Right lobe of liver (tissue), 6 donors: Measurements from ENCODE around the gene MGARP. TPM values are rescaled to one million over a fixed set of nuclear protein-coding genes. Genes with fewer than 3 reads are reported as not detected.

Source experiments
- ATAC-seq, 4 donors: fragments of 200-7000 bp; cut with Tn5 transposase; one replicate each; pipeline ENCODE4 v1.9.1; 2020; ENCODE audit warnings: mild to moderate bottlenecking in 4 of 4, moderate library complexity in 4 of 4
- DNase-seq, 3 donors: peaks; one replicate each; pipeline ENCODE4 v3.0.0-alpha.2; 2020
- H3K27ac ChIP-seq, 3 donors: fragments of 200-600 bp; one replicate each; pipeline ENCODE4 v1.8.0; 2022
- H3K27me3 ChIP-seq, 2 donors: fragments of 200-600 bp; one replicate each; pipeline ENCODE4 v1.8.0; 2022
- H3K36me3 ChIP-seq, 4 donors: fragments of 200-600 bp; sonication (generic) in 1 of 4; one replicate each; pipeline versions ENCODE4 v1.5.1 to v1.8.0; 2017 to 2022; ENCODE audit warnings: control low read depth in 1 of 4
- H3K4me1 ChIP-seq, 4 donors: fragments of 200-600 bp; sonication (generic) in 1 of 4; one replicate each; pipeline versions ENCODE4 v1.5.1 to v1.8.0; 2017 to 2022; ENCODE audit warnings: control low read depth in 1 of 4
- H3K4me3 ChIP-seq, 3 donors: fragments of 200-600 bp; one replicate each; pipeline ENCODE4 v1.8.0; 2022
- H3K9me3 ChIP-seq, 4 donors: fragments of 200-600 bp; sonication (generic) in 1 of 4; one replicate each; pipeline versions ENCODE4 v1.5.1 to v1.8.0; 2017 to 2022; ENCODE audit warnings: control low read depth in 1 of 4
- POLR2A ChIP-seq: fragments of 450-650 bp; IDR thresholded peaks from one replicate; pipeline ENCODE4 v1.6.1; 2017; ENCODE audit warnings: antibody characterized with exemption, mild to moderate bottlenecking
- WGBS: methylation state at CpG from one replicate; pipeline ENCODE4 v1.1.6; 2018; ENCODE audit warnings: low coverage, low lambda C conversion rate; ENCODE audit not compliant: insufficient coverage; ENCODE audit errors: missing lambda C conversion rate; 5-methylcytosine and 5-hydroxymethylcytosine counted together
- intact Hi-C, 2 donors: fragments of 100-400 bp; cut with DNase I; formaldehyde crosslinking; loops; one replicate each; pipeline versions ENCODE4 v1.11.2 to v1.14.1; 2022
- total RNA-seq, 6 experiments: library from RNA; depleted of rRNA in 2 of 6; stranded (reverse); fragments of >200 nt in 2 of 6; fragmentation: NEBNext Ultra II Directional in 3 of 6; extraction: Animal tissue kit (Norgen Biotek cat#: 25700) in 3 of 6; gene quantifications; one replicate each; pipeline versions ENCODE4 v1.1.0 to v1.2.4, GENCODE V29; 2016 to 2023
- TF ChIP-seq, protein P1 (sequence below), 4 donors: fragments of 200-600 bp in 3 of 4; fragments of 450-650 bp in 1 of 4; IDR thresholded peaks; one replicate each; pipeline versions ENCODE4 v1.5.1 to v1.8.0; 2016 to 2022; ENCODE audit warnings: antibody characterized with exemption in 4 of 4, mild to moderate bottlenecking in 2 of 4
- donor health status: DM: no; HTN: yes; CAD: no.
- donor health status: DM: no; HTN: no; CAD: no.
- donor health status: DM: no; HTN: no; CAD: no.
- donor health status: DM: no; HTN: yes; CAD: no.
- donor health status: DM: no; HTN: yes; CAD: no.

Gene MGARP
- total RNA-seq, 6 experiments from 2014 or later = 0.20 to 0.43 TPM; not detected in 4

DNA sequence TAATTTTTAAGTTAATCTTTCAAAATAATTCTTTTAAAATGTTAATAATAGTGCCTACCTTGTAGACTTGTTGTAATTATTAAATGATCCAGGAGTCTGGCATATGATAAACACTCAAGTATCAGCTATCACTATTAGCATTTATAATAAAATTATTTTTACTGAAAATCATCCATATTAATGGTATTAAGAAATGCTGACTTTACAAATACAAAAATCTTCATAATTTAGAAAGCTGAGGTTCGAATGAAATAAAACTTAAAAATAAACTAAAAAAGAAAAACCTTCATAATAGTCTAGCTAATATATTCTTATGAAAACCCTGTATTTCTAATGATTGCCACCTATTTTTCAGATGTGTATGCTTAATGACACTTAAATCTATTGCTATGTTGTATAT lies 5.2 kb downstream of the MGARP start:
- WGBS = 93% methylated on average over 1 of the region's 1 CpG
- no peak for ATAC-seq
- Histone ChIP-seq H3K27ac (no peak overlapping the region), H3K4me1 (peaks cover 0 to 8% (median 0%) of the 10 kb centered on the region in 4 donors), H3K4me3 (no peak overlapping the region), H3K27me3 (peaks cover 0 to 10% of the 10 kb centered on the region in 2 donors), H3K36me3 (no peaks in the 10 kb centered on the region), H3K9me3 (no peaks in the 10 kb centered on the region)
- TF ChIP-seq POLR2A = no peak
- TF ChIP-seq, protein P1, sequence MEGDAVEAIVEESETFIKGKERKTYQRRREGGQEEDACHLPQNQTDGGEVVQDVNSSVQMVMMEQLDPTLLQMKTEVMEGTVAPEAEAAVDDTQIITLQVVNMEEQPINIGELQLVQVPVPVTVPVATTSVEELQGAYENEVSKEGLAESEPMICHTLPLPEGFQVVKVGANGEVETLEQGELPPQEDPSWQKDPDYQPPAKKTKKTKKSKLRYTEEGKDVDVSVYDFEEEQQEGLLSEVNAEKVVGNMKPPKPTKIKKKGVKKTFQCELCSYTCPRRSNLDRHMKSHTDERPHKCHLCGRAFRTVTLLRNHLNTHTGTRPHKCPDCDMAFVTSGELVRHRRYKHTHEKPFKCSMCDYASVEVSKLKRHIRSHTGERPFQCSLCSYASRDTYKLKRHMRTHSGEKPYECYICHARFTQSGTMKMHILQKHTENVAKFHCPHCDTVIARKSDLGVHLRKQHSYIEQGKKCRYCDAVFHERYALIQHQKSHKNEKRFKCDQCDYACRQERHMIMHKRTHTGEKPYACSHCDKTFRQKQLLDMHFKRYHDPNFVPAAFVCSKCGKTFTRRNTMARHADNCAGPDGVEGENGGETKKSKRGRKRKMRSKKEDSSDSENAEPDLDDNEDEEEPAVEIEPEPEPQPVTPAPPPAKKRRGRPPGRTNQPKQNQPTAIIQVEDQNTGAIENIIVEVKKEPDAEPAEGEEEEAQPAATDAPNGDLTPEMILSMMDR (IDR thresholded peaks at IDR 0.05) = no peak
- DNase-seq = no peak
- intact Hi-C loops = no loop called here

DNA sequence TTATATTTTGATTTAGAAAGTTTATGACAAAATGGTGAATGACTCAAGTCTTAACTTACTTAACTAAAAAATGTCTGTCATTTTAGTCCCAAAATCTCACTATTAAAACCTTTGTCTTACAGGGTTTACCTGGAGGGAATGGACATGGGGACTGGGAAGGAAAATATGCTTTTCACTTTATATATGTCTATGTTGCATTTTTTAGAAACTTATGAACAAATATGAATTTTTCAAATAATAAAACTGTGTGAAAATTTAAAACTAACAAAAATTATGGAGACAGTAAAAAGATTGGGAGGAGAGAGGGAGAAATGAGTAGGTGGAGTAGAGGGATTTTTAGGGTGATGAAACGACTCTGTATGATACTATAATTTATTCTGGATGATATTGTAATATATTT lies 6.2 kb downstream of the MGARP start:
- no peaks in the 10 kb centered on the region for H3K36me3 ChIP-seq
- TF ChIP-seq, protein P1 (IDR thresholded peaks at IDR 0.05) = no peak
- no peak for TF ChIP-seq POLR2A
- WGBS = 75% methylated on average over 1 of the region's 1 CpG
- DNase-seq = no peak
- H3K27me3 ChIP-seq = peaks cover 0 to 8% of the 10 kb centered on the region in 2 donors
- no peaks in the 10 kb centered on the region for H3K9me3 ChIP-seq
- no peak for ATAC-seq
- H3K27ac ChIP-seq = no peak overlapping the region
- no peak overlapping the region for H3K4me3 ChIP-seq
- intact Hi-C loops = no loop called here
- H3K4me1 ChIP-seq = no peaks in the 10 kb centered on the region

DNA sequence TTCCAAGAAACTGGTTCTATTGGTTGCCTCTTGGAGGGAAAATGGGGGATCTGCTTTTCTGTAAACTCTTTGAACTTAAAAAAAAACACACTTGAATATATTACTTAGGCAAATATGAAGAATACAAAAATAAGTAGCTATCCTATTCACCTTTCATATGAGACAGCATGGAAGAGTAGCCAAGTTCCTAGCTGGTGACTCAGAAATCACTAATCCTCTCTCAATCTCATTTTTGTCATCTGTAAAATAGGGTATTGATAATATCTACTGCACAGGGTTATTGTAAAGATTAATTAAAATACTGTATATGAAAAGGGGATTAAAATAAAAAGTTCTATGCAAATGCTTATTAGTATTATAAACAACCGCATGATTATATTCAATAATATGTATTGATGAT lies 12.7 kb downstream of the MGARP start:
- ATAC-seq = no peak
- H3K4me1 ChIP-seq = no peaks in the 10 kb centered on the region

DNA sequence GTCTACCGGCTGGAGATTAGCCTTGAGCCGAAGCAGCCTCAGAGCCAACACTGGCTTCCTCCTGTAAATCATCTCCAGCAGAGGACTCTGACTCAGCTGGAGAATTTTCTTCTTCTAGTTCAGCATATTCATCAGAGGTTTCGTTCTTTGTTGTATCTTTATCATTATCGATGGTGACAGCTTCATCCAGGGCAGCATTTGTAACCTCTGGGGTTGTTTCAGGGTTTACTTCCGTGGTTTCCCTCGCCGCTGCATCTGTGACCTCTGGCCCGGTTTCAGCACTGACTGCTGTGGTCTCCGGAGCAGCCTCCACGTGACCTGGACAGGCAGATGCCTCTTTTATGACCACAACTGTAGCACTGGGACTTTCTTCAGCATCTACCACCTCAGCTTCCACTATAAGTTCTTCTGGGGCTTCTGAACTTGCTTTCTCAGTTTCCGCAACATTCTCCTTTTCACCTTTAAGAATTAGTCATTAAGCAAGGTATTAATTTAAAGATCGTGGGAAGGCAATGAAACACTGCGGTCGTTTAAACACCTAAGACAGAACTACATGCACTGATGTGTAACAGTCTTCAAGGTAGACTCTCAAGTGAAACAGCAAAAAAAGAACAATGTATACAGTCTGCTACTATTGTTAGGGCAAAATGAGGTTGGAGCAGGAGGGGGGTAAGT lies 13.3 kb downstream of the MGARP start:
- TF ChIP-seq, protein P1 (IDR thresholded peaks at IDR 0.05) = no peak
- TF ChIP-seq POLR2A = no peak
- Histone ChIP-seq H3K27me3 (no peaks in the 10 kb centered on the region), H3K9me3 (no peaks in the 10 kb centered on the region), H3K27ac (no peak overlapping the region), H3K36me3 (no peaks in the 10 kb centered on the region), H3K4me3 (peak overlapping the region in 2 of 3 donors; percentile 28 to 35), H3K4me1 (no peaks in the 10 kb centered on the region)
- WGBS = 12% methylated on average over 14 of the region's 14 CpGs
- ATAC-seq (peak; percentile 91 to 98 (median 93)), DNase-seq (peak; percentile 62 to 76 (median 72))
- intact Hi-C loops = no loop called here

More for the DNA sequence above, 12.7 kb downstream of the MGARP start:
- Histone ChIP-seq H3K27ac (no peak overlapping the region), H3K9me3 (no peaks in the 10 kb centered on the region), H3K4me3 (no peak overlapping the region), H3K27me3 (no peaks in the 10 kb centered on the region), H3K36me3 (no peaks in the 10 kb centered on the region)
- DNase-seq = no peak
- intact Hi-C loops = no loop called here
- 91% methylated on average over 1 of the region's 1 CpG for WGBS
- TF ChIP-seq POLR2A = no peak
- TF ChIP-seq, protein P1 (IDR thresholded peaks at IDR 0.05) = no peak
